K562 (cell line): ENCODE data around the gene MYO15A. TPM values are rescaled to one million over a fixed set of nuclear protein-coding genes. Genes with fewer than 3 reads are reported as not detected.

Source experiments
- BHLHE40 ChIP-seq: IDR thresholded peaks from 2 replicates; pipeline ENCODE4 v1.6.1; 2011; ENCODE audit warnings: low read length, improper control_type of control experiment
- GABPB1 ChIP-seq: sonication (generic); formaldehyde crosslinking; IDR thresholded peaks from 2 replicates; pipeline ENCODE4 v1.8.0; 2022; ENCODE audit warnings: mild to moderate bottlenecking, missing genetic modification reagents
- HDAC8 ChIP-seq: fragments of 450-650 bp; IDR thresholded peaks from 2 replicates; pipeline ENCODE4 v1.6.1; 2016; ENCODE audit warnings: mild to moderate bottlenecking, missing genetic modification characterization, moderate library complexity, missing compliant biosample characterization
- HSF4 ChIP-seq: fragments of 250-450 bp; sonication (Bioruptor Pico); IDR thresholded peaks from 2 replicates; pipeline ENCODE4 v2.1.2; 2022; ENCODE audit warnings: mild to moderate bottlenecking, moderate library complexity, borderline replicate concordance
- NCOA4 ChIP-seq: fragments of 450-650 bp; IDR thresholded peaks from 2 replicates; pipeline ENCODE4 v1.6.1; 2018; ENCODE audit warnings: mild to moderate bottlenecking; ENCODE audit not compliant: partially characterized antibody
- PCBP1 ChIP-seq: fragments of 200-400 bp; formaldehyde crosslinking; IDR thresholded peaks from 2 replicates; pipeline ENCODE4 v1.6.1; 2018; ENCODE audit warnings: mild to moderate bottlenecking, low read depth, low read length; ENCODE audit not compliant: poor library complexity, severe bottlenecking
- SP2 ChIP-seq: IDR thresholded peaks from 2 replicates; pipeline ENCODE4 v1.6.1; 2011; ENCODE audit warnings: mild to moderate bottlenecking, low read depth, low read length, moderate library complexity; ENCODE audit not compliant: poor library complexity, severe bottlenecking; ENCODE audit errors: extremely low read depth
- TEAD1 ChIP-seq, 2 experiments: fragments of 450-650 bp in 1 of 2; sonication (generic) in 1 of 2; formaldehyde crosslinking; IDR thresholded peaks; 2 replicates each; pipeline versions ENCODE4 v1.4.0 to v1.8.0; 2020 to 2022; ENCODE audit warnings: mild to moderate bottlenecking in 2 of 2, missing genetic modification reagents in 1 of 2
- TEAD2 ChIP-seq: fragments of 450-650 bp; IDR thresholded peaks from 2 replicates; pipeline ENCODE4 v1.6.1; 2016; ENCODE audit warnings: missing genetic modification characterization, control low read depth, missing compliant biosample characterization
- TRIM28 ChIP-seq: fragments of 450-650 bp; IDR thresholded peaks from 2 replicates; pipeline ENCODE4 v1.6.1; 2017
- ZFP1 ChIP-seq: fragments of 450-650 bp; formaldehyde crosslinking; IDR thresholded peaks from 2 replicates; pipeline ENCODE4 v1.4.0; 2020; ENCODE audit warnings: mild to moderate bottlenecking, mixed read lengths
- ZNF212 ChIP-seq: fragments of 450-650 bp; formaldehyde crosslinking; IDR thresholded peaks from 2 replicates; pipeline ENCODE4 v1.4.0; 2020; ENCODE audit warnings: mild to moderate bottlenecking
- ZNF717 ChIP-seq: fragments of 250-450 bp; sonication (Bioruptor Pico); IDR thresholded peaks from 2 replicates; pipeline ENCODE4 v1.5.0; 2021
- polyA plus RNA-seq, 8 experiments: library from polyadenylated mRNA; depleted of rRNA in 4 of 8; stranded (reverse) in 5 of 8; unstranded in 3 of 8; fragments of >200 nt; fragmentation: Nextera tagmentation in 2 of 8; fragmentation: Illumina TruSeq in 1 of 8; extraction: Ambion mirVana in 2 of 8; extraction: Trizol in 1 of 8; gene quantifications; 2 replicates each; pipeline versions ENCODE4 v1.2.1 to v1.2.3, GENCODE V29; 2011 to 2014; ENCODE audit warnings: inconsistent platforms in 1 of 8, missing spikeins in 1 of 8
- total RNA-seq, 7 experiments: library from RNA; depleted of rRNA in 6 of 7; stranded (reverse); fragments of >200 nt in 6 of 7; fragmentation: Illumina TruSeq in 2 of 7; extraction: Trizol in 2 of 7; gene quantifications; 2 replicates each; pipeline versions ENCODE4 v1.2.1 to v1.2.3, GENCODE V29; 2011 to 2021; ENCODE audit warnings: low replicate concordance in 1 of 7
- TF ChIP-seq, protein P1 (sequence below): sonication (generic); formaldehyde crosslinking; IDR thresholded peaks from 2 replicates; pipeline ENCODE4 v1.8.0; 2023; ENCODE audit warnings: mild to moderate bottlenecking, missing genetic modification reagents
- TF ChIP-seq, protein P2 (sequence below): fragments of 250-450 bp; sonication (Bioruptor Pico); IDR thresholded peaks from 2 replicates; pipeline ENCODE4 v1.8.0; 2022; ENCODE audit warnings: moderate library complexity, mild to moderate bottlenecking, inconsistent platforms
- TF ChIP-seq, protein P3 (sequence below): sonication (generic); formaldehyde crosslinking; IDR thresholded peaks from 2 replicates; pipeline ENCODE4 v1.8.1; 2023; ENCODE audit warnings: missing genetic modification reagents, mild to moderate bottlenecking, borderline replicate concordance
- TF ChIP-seq, protein P4 (sequence below), 2 experiments: fragments of 150-350 bp in 1 of 2; IDR thresholded peaks; 2 replicates each; pipeline ENCODE4 v1.6.1; 2012 to 2016; ENCODE audit warnings: low read depth in 2 of 2, low read length in 2 of 2, mild to moderate bottlenecking in 1 of 2, moderate library complexity in 1 of 2

MYO15A gene
- total and polyA plus RNA-seq, 9 of the 15 experiments (the other 6 are each of a cell fraction or from before 2014, with no cell fraction given): 0.05 to 0.88 (median 0.14) TPM; not detected in 1

DNA sequence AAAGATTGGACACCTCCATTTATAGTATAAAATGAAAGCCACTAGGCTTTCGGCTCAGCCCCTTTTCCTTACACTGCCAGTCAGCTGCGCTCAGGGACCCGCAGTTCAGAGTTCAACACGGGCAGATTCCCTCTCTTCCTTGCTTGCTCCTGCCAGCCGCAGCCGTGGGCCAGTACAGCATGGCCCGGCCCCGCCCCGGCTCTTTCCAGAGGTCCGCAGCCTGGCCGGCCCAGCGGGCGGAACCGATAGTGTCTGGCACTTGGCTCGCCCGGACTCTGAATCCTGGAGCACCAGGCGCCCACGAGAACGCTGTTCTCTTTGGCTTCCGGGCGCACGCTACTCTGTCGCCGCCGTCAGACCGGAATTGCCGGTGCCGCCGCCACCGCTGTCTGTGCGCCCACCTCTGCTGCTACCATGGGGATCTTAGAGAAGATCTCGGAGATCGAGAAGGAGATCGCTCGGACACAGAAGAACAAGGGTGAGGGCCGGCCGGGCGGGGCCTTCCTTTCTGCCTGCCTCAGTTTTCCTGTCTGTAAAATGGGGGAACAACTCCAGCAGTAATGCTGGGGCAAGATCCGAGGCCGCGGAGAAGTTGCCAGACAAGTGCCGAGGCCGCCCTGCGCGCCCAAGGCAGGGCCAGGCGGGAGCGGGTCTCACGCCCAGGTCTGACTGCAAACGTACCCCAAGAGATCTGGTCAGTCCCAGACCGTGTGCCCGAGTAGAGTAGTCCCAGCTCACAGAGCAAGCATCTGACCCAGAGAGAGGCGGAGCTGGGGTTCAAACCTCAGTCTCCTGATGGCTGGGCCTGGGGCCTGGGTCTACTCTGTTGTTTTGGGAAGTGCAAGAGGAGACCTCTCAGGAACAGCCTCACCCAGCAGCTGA, 20.7 kb upstream of the MYO15A start, which contains the start of gene DRG2 (continued):
- TF ChIP-seq, protein P1, sequence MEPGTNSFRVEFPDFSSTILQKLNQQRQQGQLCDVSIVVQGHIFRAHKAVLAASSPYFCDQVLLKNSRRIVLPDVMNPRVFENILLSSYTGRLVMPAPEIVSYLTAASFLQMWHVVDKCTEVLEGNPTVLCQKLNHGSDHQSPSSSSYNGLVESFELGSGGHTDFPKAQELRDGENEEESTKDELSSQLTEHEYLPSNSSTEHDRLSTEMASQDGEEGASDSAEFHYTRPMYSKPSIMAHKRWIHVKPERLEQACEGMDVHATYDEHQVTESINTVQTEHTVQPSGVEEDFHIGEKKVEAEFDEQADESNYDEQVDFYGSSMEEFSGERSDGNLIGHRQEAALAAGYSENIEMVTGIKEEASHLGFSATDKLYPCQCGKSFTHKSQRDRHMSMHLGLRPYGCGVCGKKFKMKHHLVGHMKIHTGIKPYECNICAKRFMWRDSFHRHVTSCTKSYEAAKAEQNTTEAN: no peak
- TF ChIP-seq NCOA4 (no peak), BHLHE40 (peak; percentile 48), TEAD2 (tag) (no peak), HSF4 (CRISPR knock-in tag) (no peak), HDAC8 (tag) (no peak), ZNF212 (no peak), PCBP1 (peak; percentile 27), TRIM28 (peak; percentile 34; the same call in 1 of the 2 replicates), SP2 (no peak), TEAD1 (CRISPR knock-in tag; IDR thresholded peaks at IDR 0.05) (peak; percentile 70 to 83), ZFP1 (CRISPR knock-in tag) (no peak), ZNF717 (CRISPR knock-in tag) (no peak), GABPB1 (CRISPR knock-in tag) (peak; percentile 98)
- TF ChIP-seq, protein P2, sequence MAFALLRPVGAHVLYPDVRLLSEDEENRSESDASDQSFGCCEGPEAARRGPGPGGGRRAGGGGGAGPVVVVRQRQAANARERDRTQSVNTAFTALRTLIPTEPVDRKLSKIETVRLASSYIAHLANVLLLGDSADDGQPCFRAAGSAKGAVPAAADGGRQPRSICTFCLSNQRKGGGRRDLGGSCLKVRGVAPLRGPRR (CRISPR knock-in tag): no peak
- TF ChIP-seq, protein P3, sequence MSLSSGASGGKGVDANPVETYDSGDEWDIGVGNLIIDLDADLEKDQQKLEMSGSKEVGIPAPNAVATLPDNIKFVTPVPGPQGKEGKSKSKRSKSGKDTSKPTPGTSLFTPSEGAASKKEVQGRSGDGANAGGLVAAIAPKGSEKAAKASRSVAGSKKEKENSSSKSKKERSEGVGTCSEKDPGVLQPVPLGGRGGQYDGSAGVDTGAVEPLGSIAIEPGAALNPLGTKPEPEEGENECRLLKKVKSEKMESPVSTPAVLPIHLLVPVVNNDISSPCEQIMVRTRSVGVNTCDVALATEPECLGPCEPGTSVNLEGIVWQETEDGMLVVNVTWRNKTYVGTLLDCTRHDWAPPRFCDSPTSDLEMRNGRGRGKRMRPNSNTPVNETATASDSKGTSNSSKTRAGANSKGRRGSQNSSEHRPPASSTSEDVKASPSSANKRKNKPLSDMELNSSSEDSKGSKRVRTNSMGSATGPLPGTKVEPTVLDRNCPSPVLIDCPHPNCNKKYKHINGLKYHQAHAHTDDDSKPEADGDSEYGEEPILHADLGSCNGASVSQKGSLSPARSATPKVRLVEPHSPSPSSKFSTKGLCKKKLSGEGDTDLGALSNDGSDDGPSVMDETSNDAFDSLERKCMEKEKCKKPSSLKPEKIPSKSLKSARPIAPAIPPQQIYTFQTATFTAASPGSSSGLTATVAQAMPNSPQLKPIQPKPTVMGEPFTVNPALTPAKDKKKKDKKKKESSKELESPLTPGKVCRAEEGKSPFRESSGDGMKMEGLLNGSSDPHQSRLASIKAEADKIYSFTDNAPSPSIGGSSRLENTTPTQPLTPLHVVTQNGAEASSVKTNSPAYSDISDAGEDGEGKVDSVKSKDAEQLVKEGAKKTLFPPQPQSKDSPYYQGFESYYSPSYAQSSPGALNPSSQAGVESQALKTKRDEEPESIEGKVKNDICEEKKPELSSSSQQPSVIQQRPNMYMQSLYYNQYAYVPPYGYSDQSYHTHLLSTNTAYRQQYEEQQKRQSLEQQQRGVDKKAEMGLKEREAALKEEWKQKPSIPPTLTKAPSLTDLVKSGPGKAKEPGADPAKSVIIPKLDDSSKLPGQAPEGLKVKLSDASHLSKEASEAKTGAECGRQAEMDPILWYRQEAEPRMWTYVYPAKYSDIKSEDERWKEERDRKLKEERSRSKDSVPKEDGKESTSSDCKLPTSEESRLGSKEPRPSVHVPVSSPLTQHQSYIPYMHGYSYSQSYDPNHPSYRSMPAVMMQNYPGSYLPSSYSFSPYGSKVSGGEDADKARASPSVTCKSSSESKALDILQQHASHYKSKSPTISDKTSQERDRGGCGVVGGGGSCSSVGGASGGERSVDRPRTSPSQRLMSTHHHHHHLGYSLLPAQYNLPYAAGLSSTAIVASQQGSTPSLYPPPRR (CRISPR knock-in tag): no peak; the same call in 1 of the 2 replicates
- TF ChIP-seq, protein P4, sequence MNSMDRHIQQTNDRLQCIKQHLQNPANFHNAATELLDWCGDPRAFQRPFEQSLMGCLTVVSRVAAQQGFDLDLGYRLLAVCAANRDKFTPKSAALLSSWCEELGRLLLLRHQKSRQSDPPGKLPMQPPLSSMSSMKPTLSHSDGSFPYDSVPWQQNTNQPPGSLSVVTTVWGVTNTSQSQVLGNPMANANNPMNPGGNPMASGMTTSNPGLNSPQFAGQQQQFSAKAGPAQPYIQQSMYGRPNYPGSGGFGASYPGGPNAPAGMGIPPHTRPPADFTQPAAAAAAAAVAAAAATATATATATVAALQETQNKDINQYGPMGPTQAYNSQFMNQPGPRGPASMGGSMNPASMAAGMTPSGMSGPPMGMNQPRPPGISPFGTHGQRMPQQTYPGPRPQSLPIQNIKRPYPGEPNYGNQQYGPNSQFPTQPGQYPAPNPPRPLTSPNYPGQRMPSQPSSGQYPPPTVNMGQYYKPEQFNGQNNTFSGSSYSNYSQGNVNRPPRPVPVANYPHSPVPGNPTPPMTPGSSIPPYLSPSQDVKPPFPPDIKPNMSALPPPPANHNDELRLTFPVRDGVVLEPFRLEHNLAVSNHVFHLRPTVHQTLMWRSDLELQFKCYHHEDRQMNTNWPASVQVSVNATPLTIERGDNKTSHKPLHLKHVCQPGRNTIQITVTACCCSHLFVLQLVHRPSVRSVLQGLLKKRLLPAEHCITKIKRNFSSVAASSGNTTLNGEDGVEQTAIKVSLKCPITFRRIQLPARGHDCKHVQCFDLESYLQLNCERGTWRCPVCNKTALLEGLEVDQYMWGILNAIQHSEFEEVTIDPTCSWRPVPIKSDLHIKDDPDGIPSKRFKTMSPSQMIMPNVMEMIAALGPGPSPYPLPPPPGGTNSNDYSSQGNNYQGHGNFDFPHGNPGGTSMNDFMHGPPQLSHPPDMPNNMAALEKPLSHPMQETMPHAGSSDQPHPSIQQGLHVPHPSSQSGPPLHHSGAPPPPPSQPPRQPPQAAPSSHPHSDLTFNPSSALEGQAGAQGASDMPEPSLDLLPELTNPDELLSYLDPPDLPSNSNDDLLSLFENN (IDR thresholded peaks at IDR 0.05; ENCODE audit: low read depth in 2 of 2, low read length in 2 of 2): peak in 1 of 2 experiments; percentile 48; a peak in 1 of 4 replicates
